ENCODE data around the gene FAM168A. TPM values are rescaled to one million over a fixed set of nuclear protein-coding genes. Genes with fewer than 3 reads are reported as not detected.

Gene FAM168A
- total and polyA plus RNA-seq, 10 of the 15 experiments (the other 5 are each of a cell fraction or from before 2014, with no cell fraction given), result 1.7 to 20.0 (median 10.0) TPM

DNA sequence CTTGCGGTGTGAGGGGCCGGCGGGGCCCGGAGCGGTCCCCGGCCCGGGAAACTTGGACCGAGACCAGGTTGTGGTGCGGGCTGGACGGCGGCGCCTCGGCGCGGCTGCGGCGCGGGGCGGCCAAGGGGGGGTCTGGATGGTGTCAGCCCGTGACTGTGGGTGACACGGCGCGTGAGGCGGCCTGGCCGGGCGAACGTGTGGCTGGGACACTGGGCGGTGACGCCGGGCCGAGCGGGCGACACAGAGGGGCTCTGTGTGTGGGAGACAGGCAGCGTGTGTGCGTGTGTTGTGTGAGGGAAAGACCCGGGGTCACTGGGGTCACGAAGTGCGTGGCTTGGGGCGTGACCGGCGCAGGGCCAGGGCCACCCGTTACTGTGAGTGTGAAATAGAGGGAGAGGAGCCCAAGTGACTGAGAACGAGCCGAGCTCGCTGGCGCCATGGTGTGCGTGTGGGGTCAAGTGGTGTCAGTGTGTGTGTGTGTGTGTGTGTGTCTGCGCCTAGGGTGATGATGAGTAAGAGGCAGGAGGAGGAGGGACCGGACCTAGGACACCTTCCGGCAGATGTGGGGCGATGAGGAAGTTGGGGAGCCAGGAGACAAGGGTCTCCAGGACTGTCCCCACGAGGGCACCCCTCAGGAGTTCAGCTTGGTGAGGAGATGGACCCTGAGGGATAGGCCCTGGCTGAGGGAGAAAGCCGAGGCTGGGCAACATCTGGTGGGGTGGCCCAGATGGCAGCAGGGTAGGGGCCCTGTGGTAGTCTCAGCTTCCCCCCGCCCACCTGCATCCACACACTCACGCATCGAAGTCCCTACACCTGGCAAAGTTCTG is 220.9 kb downstream of the FAM168A start (continued):
- TF ChIP-seq EP300 (IDR thresholded peaks at IDR 0.05; ENCODE audit: borderline replicate concordance in 1 of 2, control insufficient read depth in 1 of 2, low read depth in 2 of 2, low read length in 2 of 2) (0 out of 4 replicates have a peak, but pooled peaks of 1 of the 2 experiments have one; percentile 41), SUZ12 (IDR thresholded peaks at IDR 0.05; ENCODE audit: unreplicated experiment) (no peak), IRF4 (IDR thresholded peaks at IDR 0.05; ENCODE audit: low read depth, low read length) (0 out of 2 replicates have a peak, but pooled peaks have one; percentile 38), KAT2A (conservative IDR thresholded peaks at IDR 0.05; ENCODE audit: control insufficient read depth, low read depth, low read length) (no peak), SPI1 (IDR thresholded peaks at IDR 0.05; ENCODE audit: borderline replicate concordance, insufficient read depth, low read depth, low read length) (peak; percentile 42; the same call in 1 of the 2 replicates), MEF2A (IDR thresholded peaks at IDR 0.05; ENCODE audit: insufficient read depth, low read depth, low read length) (no peak), JUNB (IDR thresholded peaks at IDR 0.05) (no peak), ETV6 (conservative IDR thresholded peaks at IDR 0.05 in 1 of 2, IDR thresholded peaks at IDR 0.05 in 1 of 2; ENCODE audit: borderline replicate concordance in 1 of 2, low read depth in 1 of 2) (no peak), NFXL1 (IDR thresholded peaks at IDR 0.05; ENCODE audit: borderline replicate concordance) (no peak), POU2F2 (IDR thresholded peaks at IDR 0.05; ENCODE audit: borderline replicate concordance, low read depth, low read length) (peak; percentile 81; the same call in 2 of the 3 replicates), NFIC (IDR thresholded peaks at IDR 0.05; ENCODE audit: low read depth, low read length) (no peak), ZNF622 (IDR thresholded peaks at IDR 0.05) (no peak), HDAC6 (IDR thresholded peaks at IDR 0.05; ENCODE audit: unreplicated experiment) (no peak), SMAD5 (IDR thresholded peaks at IDR 0.05; ENCODE audit: low read depth) (peak; percentile 69; the same call in 1 of the 2 replicates), KLF5 (IDR thresholded peaks at IDR 0.05; ENCODE audit: partially characterized antibody) (no peak), CREM (IDR thresholded peaks at IDR 0.05; ENCODE audit: low read depth) (peak; percentile 69; the same call in 1 of the 2 replicates), MYB (IDR thresholded peaks at IDR 0.05; ENCODE audit: borderline replicate concordance, low read depth, low read length) (no peak), RB1 (IDR thresholded peaks at IDR 0.05; ENCODE audit: borderline replicate concordance) (no peak), HDAC2 (IDR thresholded peaks at IDR 0.05) (no peak), MEF2B (IDR thresholded peaks at IDR 0.05; ENCODE audit: partially characterized antibody, poor library complexity, severe bottlenecking) (peak; percentile 37)
- TF ChIP-seq, protein P1, sequence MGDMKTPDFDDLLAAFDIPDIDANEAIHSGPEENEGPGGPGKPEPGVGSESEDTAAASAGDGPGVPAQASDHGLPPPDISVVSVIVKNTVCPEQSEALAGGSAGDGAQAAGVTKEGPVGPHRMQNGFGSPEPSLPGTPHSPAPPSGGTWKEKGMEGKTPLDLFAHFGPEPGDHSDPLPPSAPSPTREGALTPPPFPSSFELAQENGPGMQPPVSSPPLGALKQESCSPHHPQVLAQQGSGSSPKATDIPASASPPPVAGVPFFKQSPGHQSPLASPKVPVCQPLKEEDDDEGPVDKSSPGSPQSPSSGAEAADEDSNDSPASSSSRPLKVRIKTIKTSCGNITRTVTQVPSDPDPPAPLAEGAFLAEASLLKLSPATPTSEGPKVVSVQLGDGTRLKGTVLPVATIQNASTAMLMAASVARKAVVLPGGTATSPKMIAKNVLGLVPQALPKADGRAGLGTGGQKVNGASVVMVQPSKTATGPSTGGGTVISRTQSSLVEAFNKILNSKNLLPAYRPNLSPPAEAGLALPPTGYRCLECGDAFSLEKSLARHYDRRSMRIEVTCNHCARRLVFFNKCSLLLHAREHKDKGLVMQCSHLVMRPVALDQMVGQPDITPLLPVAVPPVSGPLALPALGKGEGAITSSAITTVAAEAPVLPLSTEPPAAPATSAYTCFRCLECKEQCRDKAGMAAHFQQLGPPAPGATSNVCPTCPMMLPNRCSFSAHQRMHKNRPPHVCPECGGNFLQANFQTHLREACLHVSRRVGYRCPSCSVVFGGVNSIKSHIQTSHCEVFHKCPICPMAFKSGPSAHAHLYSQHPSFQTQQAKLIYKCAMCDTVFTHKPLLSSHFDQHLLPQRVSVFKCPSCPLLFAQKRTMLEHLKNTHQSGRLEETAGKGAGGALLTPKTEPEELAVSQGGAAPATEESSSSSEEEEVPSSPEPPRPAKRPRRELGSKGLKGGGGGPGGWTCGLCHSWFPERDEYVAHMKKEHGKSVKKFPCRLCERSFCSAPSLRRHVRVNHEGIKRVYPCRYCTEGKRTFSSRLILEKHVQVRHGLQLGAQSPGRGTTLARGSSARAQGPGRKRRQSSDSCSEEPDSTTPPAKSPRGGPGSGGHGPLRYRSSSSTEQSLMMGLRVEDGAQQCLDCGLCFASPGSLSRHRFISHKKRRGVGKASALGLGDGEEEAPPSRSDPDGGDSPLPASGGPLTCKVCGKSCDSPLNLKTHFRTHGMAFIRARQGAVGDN (IDR thresholded peaks at IDR 0.05), result no peak; the same call in 1 of the 2 replicates
- TF ChIP-seq, protein P2, sequence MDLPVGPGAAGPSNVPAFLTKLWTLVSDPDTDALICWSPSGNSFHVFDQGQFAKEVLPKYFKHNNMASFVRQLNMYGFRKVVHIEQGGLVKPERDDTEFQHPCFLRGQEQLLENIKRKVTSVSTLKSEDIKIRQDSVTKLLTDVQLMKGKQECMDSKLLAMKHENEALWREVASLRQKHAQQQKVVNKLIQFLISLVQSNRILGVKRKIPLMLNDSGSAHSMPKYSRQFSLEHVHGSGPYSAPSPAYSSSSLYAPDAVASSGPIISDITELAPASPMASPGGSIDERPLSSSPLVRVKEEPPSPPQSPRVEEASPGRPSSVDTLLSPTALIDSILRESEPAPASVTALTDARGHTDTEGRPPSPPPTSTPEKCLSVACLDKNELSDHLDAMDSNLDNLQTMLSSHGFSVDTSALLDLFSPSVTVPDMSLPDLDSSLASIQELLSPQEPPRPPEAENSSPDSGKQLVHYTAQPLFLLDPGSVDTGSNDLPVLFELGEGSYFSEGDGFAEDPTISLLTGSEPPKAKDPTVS (IDR thresholded peaks at IDR 0.05; ENCODE audit: low read depth, low read length), result no peak
